Smooth muscle cell of the brain vasculature (primary cell): ENCODE results near the gene DERL2.
"Not testable (repeated sequence)": the region's sequence is repeated elsewhere in the genome, so short reads cannot be mapped to it uniquely, and the experiment has no call there.

ENCODE experiments used
- DNase-seq: peaks from one replicate; pipeline ENCODE4 v3.0.0-alpha.2; 2012; ENCODE audit warnings: low read depth, low spot score

The DERL2 gene

GRCh38 chr17:5437721-5438317, 48.2 kb downstream of the DERL2 start:
- DNase-seq = no peak

- not testable (repeated sequence) for DNase-seq
Observed at GRCh38 chr17:5435781-5436315, 50.1 kb downstream of the DERL2 start.

GRCh38 chr17:5434984-5435383, 51.0 kb downstream of the DERL2 start:
- DNase-seq = no peak

GRCh38 chr17:5431949-5432556, 53.9 kb downstream of the DERL2 start:
- no peak for DNase-seq

GRCh38 chr17:5431234-5431633, 54.7 kb downstream of the DERL2 start:
- DNase-seq = not testable (repeated sequence)

GRCh38 chr17:5430413-5430999, 55.5 kb downstream of the DERL2 start:
- no peak for DNase-seq

- DNase-seq = no peak
Observed at GRCh38 chr17:5429191-5429887, 56.6 kb downstream of the DERL2 start.

DNA sequence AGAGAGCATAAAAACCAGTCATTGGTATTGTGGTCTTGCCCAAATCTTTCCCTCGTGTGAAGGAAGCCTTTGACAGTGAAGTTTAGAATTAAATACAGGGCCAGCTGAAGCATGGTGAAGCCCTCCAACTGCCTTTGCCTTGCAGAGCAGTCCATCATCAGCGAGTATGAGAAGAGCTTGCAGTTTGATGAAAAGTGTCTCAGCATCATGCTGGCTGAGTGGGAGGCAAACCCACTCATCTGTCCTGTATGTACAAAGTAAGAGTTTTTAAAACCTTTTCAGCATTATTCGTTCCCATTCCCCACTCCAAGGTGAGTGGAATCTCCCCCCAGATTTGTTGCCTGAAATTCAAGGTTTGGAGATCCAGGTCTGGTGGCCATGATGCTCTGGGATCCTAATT, 60.2 kb downstream of the DERL2 start:
- DNase-seq = no peak

GRCh38 chr17:5424909-5425308, 61.1 kb downstream of the DERL2 start:
- no peak for DNase-seq

GRCh38 chr17:5422505-5422904, 63.5 kb downstream of the DERL2 start:
- no peak for DNase-seq
